SK-N-SH (cell line): ENCODE results near the gene IFT172. TPM values are rescaled to one million over a fixed set of nuclear protein-coding genes. Genes with fewer than 3 reads are reported as not detected.
A peak's percentile ranks its signal among the peaks of the same experiment; 100 is the strongest.

ENCODE experiments used
- CTCF ChIA-PET: fragments of 300-600, 350-600 bp; formaldehyde crosslinking; extraction: SDS; loops from one replicate; lab custom pipeline; 2021; lab: Yijun Ruan, JAX
- POLR2A ChIA-PET: fragments of 350-600 bp; sonication (Branson Sonifier 250); formaldehyde crosslinking; extraction: SDS; loops from one replicate; lab custom pipeline; 2020; ENCODE audit warnings: antibody characterized with exemption, inconsistent platforms; lab: Yijun Ruan, JAX
- DNase-seq: peaks from one replicate; pipeline ENCODE4 v3.0.0; 2012
- H2AFZ ChIP-seq: fragments of 200-600 bp; sonication (generic); 2 replicates; pipeline ENCODE4 v1.8.1; 2016; ENCODE audit warnings: antibody characterized with exemption, mild to moderate bottlenecking, low read depth
- H3F3A ChIP-seq: fragments of 200-600 bp; sonication (generic); replicated peaks from 2 replicates; pipeline ENCODE3; 2016; ENCODE audit warnings: antibody characterized with exemption, mild to moderate bottlenecking; ENCODE audit not compliant: insufficient read depth
- H3K27ac ChIP-seq, 2 experiments: fragments of 200-500 bp in 1 of 2; fragments of 200-600 bp in 1 of 2; sonication (Bioruptor generic) in 1 of 2; sonication (generic), shearing (Covaris generic) in 1 of 2; 2 replicates each; pipeline versions ENCODE4 v1.5.1 to v1.6.1; 2014 to 2016; ENCODE audit warnings: low read depth in 2 of 2, inconsistent platforms in 1 of 2, low read length in 1 of 2, mild to moderate bottlenecking in 1 of 2, mixed read lengths in 1 of 2
- H3K27me3 ChIP-seq: fragments of 200-600 bp; sonication (generic), shearing (Covaris generic); 2 replicates; pipeline ENCODE4 v1.6.1; 2016; ENCODE audit warnings: mixed run types; ENCODE audit not compliant: insufficient read depth
- H3K36me3 ChIP-seq, 2 experiments: fragments of 200-500 bp in 1 of 2; fragments of 200-600 bp in 1 of 2; sonication (Bioruptor generic) in 1 of 2; sonication (generic) in 1 of 2; replicated peaks in 1 of 2; 2 replicates each; pipeline versions ENCODE3 to v1.5.1; 2014 to 2016; ENCODE audit warnings: low read length in 1 of 2, mild to moderate bottlenecking in 1 of 2; ENCODE audit not compliant: insufficient read depth in 2 of 2, control insufficient read depth in 1 of 2
- H3K4me1 ChIP-seq, 2 experiments: fragments of 200-500 bp in 1 of 2; fragments of 200-600 bp in 1 of 2; sonication (Bioruptor generic) in 1 of 2; sonication (generic), shearing (Covaris generic) in 1 of 2; 2 replicates each; pipeline versions ENCODE4 v1.5.1 to v1.6.1; 2014 to 2016; ENCODE audit warnings: low read depth in 1 of 2, low read length in 1 of 2, mixed run types in 1 of 2; ENCODE audit not compliant: insufficient read depth in 2 of 2, control insufficient read depth in 1 of 2
- H3K4me2 ChIP-seq: fragments of 200-600 bp; sonication (generic), shearing (Covaris generic); 2 replicates; pipeline ENCODE4 v1.6.1; 2017; ENCODE audit warnings: mixed run types
- H3K4me3 ChIP-seq, 2 experiments: fragments of 200-500 bp in 1 of 2; fragments of 200-600 bp in 1 of 2; sonication (Bioruptor generic) in 1 of 2; sonication (generic), shearing (Covaris generic) in 1 of 2; 2 replicates each; pipeline versions ENCODE4 v1.5.1 to v1.8.1; 2014 to 2016; ENCODE audit warnings: low read depth in 2 of 2, inconsistent platforms in 1 of 2, low read length in 1 of 2, mild to moderate bottlenecking in 1 of 2, mixed read lengths in 1 of 2, moderate library complexity in 1 of 2
- H3K79me2 ChIP-seq: fragments of 200-600 bp; sonication (generic); 2 replicates; pipeline ENCODE4 v1.8.1; 2017; ENCODE audit warnings: mild to moderate bottlenecking; ENCODE audit not compliant: insufficient read depth
- H3K9ac ChIP-seq: fragments of 200-600 bp; sonication (generic); 2 replicates; pipeline ENCODE4 v1.6.1; 2017; ENCODE audit warnings: mixed run types
- H3K9me2 ChIP-seq: fragments of 200-600 bp; sonication (generic); 2 replicates; pipeline ENCODE4 v1.6.1; 2017; ENCODE audit warnings: mixed run types
- H3K9me3 ChIP-seq: fragments of 200-600 bp; sonication (generic); 2 replicates; pipeline ENCODE4 v1.6.1; 2017; ENCODE audit warnings: mixed run types, mild to moderate bottlenecking, moderate library complexity
- H4K20me1 ChIP-seq: fragments of 200-600 bp; sonication (generic); 2 replicates; pipeline ENCODE4 v1.6.1; 2017; ENCODE audit warnings: mild to moderate bottlenecking, mixed run types; ENCODE audit not compliant: insufficient read depth
- CTCF ChIP-seq: fragments of 200-600 bp; sonication (generic); IDR thresholded peaks from 2 replicates; pipeline ENCODE4 v1.6.1; 2017; ENCODE audit warnings: antibody characterized with exemption, mild to moderate bottlenecking, moderate library complexity
- ELF1 ChIP-seq: IDR thresholded peaks from 2 replicates; pipeline ENCODE4 v1.4.0; 2012
- IRF3 ChIP-seq: fragments of 150-350 bp; IDR thresholded peaks from 2 replicates; pipeline ENCODE4 v1.6.1; 2016; ENCODE audit warnings: mild to moderate bottlenecking, low read depth, low read length
- MXI1 ChIP-seq: IDR thresholded peaks from 2 replicates; pipeline ENCODE4 v1.6.1; 2012; ENCODE audit warnings: mild to moderate bottlenecking, low read depth, low read length, improper control_type of control experiment
- POLR2AphosphoS5 ChIP-seq: IDR thresholded peaks from 2 replicates; pipeline ENCODE4 v1.6.1; 2012; ENCODE audit warnings: low read depth, low read length
- RAD21 ChIP-seq: IDR thresholded peaks from 2 replicates; pipeline ENCODE4 v1.6.1; 2012; ENCODE audit warnings: mild to moderate bottlenecking, low read length
- RFX5 ChIP-seq: IDR thresholded peaks from 2 replicates; pipeline ENCODE4 v1.6.1; 2012; ENCODE audit warnings: mild to moderate bottlenecking, improper control_type of control experiment, low read length
- SIN3A ChIP-seq: IDR thresholded peaks from 2 replicates; pipeline ENCODE4 v1.6.1; 2012; ENCODE audit warnings: low read depth, mild to moderate bottlenecking, low read length, moderate library complexity, borderline replicate concordance
- YY1 ChIP-seq: IDR thresholded peaks from 2 replicates; pipeline ENCODE4 v1.4.0; 2012; ENCODE audit warnings: low read depth, mild to moderate bottlenecking
- WGBS: methylation state at CpG from one replicate; pipeline ENCODE4 v1.1.6; 2017; ENCODE audit warnings: low lambda C conversion rate; 5-methylcytosine and 5-hydroxymethylcytosine counted together
- polyA plus RNA-seq, 3 experiments: library from polyadenylated mRNA; depleted of rRNA; stranded (reverse); fragments of >200 nt; gene quantifications; 2 replicates each; pipeline ENCODE4 v1.2.3, GENCODE V29; 2012

Gene IFT172
- polyA plus RNA-seq, 1 of the 3 experiments (the other 2 are of a cell fraction) = 31.3 TPM

- Histone ChIP-seq H2AFZ (no peak overlapping the region), H3K9me2 (no peaks in the 10 kb centered on the region), H3F3A (peaks cover 10% of the 10 kb centered on the region), H3K36me3 (peaks cover 0 to 8% of the 10 kb centered on the region in 2 experiments), H3K4me2 (peak overlapping the region; percentile 94), H3K9ac (no peak overlapping the region), H3K79me2 (no peaks in the 10 kb centered on the region), H3K4me1 (peaks cover 7 to 18% of the 10 kb centered on the region in 2 experiments), H3K27ac (no peak overlapping the region), H3K9me3 (no peaks in the 10 kb centered on the region), H3K27me3 (no peaks in the 10 kb centered on the region), H3K4me3 (peak overlapping the region in 1 of 2 experiments; percentile 85; a peak in 3 of 4 replicates), H4K20me1 (no peaks in the 10 kb centered on the region)
- TF ChIP-seq IRF3 (no peak), POLR2AphosphoS5 (no peak), SIN3A (no peak), ELF1 (no peak), MXI1 (no peak)
- ChIA-PET POLR2A (interaction anchor here (1.5 kb wide), 1 partner anchor 84 kb away, joined by 6 read pairs; the partner anchor contains the start of gene PPM1G), CTCF (interaction anchor here (0.8 to 2.6 kb wide), 2 partner anchors 190 to 191 kb away, joined by 4 to 13 read pairs; no protein-coding TSS in a partner anchor)
- 95% methylated on average over 11 of the region's 13 CpGs for WGBS
- peak; percentile 31 for DNase-seq
These were observed 4.4 kb upstream of the IFT172 start for GRCh38 chr2:27493948-27494283.

GRCh38 chr2:27492557-27492956 is 3.0 kb upstream of the IFT172 start:
- Histone ChIP-seq H3K4me3 (no peak overlapping the region), H3K79me2 (peaks cover 12% of the 10 kb centered on the region; the same call in 1 of the 2 replicates), H3K27me3 (no peaks in the 10 kb centered on the region), H3K9ac (no peak overlapping the region), H3K36me3 (peaks cover 0 to 8% of the 10 kb centered on the region in 2 experiments), H3K4me2 (no peak overlapping the region), H3F3A (peaks cover 10% of the 10 kb centered on the region), H3K9me3 (no peaks in the 10 kb centered on the region), H2AFZ (no peak overlapping the region), H3K4me1 (peaks cover 7 to 20% of the 10 kb centered on the region in 2 experiments), H3K9me2 (no peaks in the 10 kb centered on the region), H3K27ac (no peak overlapping the region), H4K20me1 (no peaks in the 10 kb centered on the region)
- ChIA-PET CTCF (no interaction called here), POLR2A (no interaction called here)
- WGBS = 85% methylated on average over 4 of the region's 4 CpGs
- DNase-seq = no peak
- TF ChIP-seq RFX5 = no peak

- Histone ChIP-seq H3K9ac (peak overlapping the region; percentile 53), H3K9me3 (no peaks in the 10 kb centered on the region), H4K20me1 (no peaks in the 10 kb centered on the region), H3F3A (peaks cover 10% of the 10 kb centered on the region), H3K4me2 (peak overlapping the region; percentile 89), H3K36me3 (peaks cover 7 to 14% of the 10 kb centered on the region in 2 experiments), H3K4me3 (peak overlapping the region; percentile 72 to 86), H3K27ac (peak overlapping the region; percentile 9 to 39; a peak in 2 of 4 replicates), H3K4me1 (peaks cover 3 to 15% of the 10 kb centered on the region in 2 experiments; a peak in 3 of 4 replicates), H3K9me2 (no peaks in the 10 kb centered on the region), H2AFZ (peak overlapping the region; percentile 86), H3K27me3 (no peaks in the 10 kb centered on the region), H3K79me2 (peaks cover 12% of the 10 kb centered on the region; the same call in 1 of the 2 replicates)
- ChIA-PET CTCF (interaction anchor here (0.9 to 2.1 kb wide), 5 partner anchors 17 to 194 kb away, joined by 3 to 6 read pairs (median 3); no protein-coding TSS in a partner anchor), POLR2A (interaction anchor here (1.8 kb wide), 1 partner anchor 60 kb away, joined by 7 read pairs; the partner anchor contains the start of gene NRBP1)
- peak; percentile 36 for DNase-seq
- TF ChIP-seq CTCF (peak; percentile 21; the same call in 1 of the 2 replicates), RAD21 (0 out of 2 replicates have a peak, but pooled peaks have one; percentile 17), YY1 (no peak)
- 3% methylated on average over 11 of the region's 11 CpGs for WGBS
These were observed 435 bp downstream of the IFT172 start for GRCh38 chr2:27489118-27489497.
